Lower leg skin (tissue), 4 donors: Measurements from ENCODE around the gene MAL. TPM values are rescaled to one million over a fixed set of nuclear protein-coding genes. Genes with fewer than 3 reads are reported as not detected.
A peak's percentile ranks its signal among the peaks of the same experiment; 100 is the strongest.

Source experiments
- DNase-seq, 2 donors: peaks; one replicate each; pipeline ENCODE4 v3.0.0-alpha.2; 2019; ENCODE audit warnings: low spot score in 2 of 2
- H3K4me3 ChIP-seq: fragments of 200-600 bp; sonication (generic); 2 replicates; pipeline ENCODE4 v1.5.1; 2017; ENCODE audit warnings: mild to moderate bottlenecking, low read depth; ENCODE audit not compliant: poor library complexity, severe bottlenecking
- POLR2A ChIP-seq, 2 donors: fragments of 450-650 bp; IDR thresholded peaks; one replicate each; pipeline ENCODE4 v1.6.1; 2016 to 2017; ENCODE audit warnings: antibody characterized with exemption in 2 of 2, mild to moderate bottlenecking in 1 of 2, moderate library complexity in 1 of 2
- WGBS, 2 donors: methylation state at CpG; one replicate each; pipeline ENCODE4 v1.1.5; 2018; 5-methylcytosine and 5-hydroxymethylcytosine counted together
- intact Hi-C: fragments of 100-400 bp; cut with DNase I; formaldehyde crosslinking; loops from one replicate; pipeline ENCODE4 v1.15.0; 2023; ENCODE audit warnings: low total_unique reads
- total RNA-seq, 4 donors: library from RNA; depleted of rRNA; stranded (reverse); fragments of >200 nt; gene quantifications; one replicate each; pipeline ENCODE4 v1.1.0, GENCODE V29; 2016
- TF ChIP-seq, protein P1 (sequence below), 3 donors: fragments of 450-650 bp; IDR thresholded peaks; one replicate each; pipeline ENCODE4 v1.5.1; 2016; ENCODE audit warnings: antibody characterized with exemption in 3 of 3, mild to moderate bottlenecking in 3 of 3, moderate library complexity in 2 of 3

MAL gene
- 10 to 100 TPM in 2 of 4 donors, 1 to 10 TPM in 2; 5.7 to 24.8 (median 9.4) TPM for total RNA-seq

DNA sequence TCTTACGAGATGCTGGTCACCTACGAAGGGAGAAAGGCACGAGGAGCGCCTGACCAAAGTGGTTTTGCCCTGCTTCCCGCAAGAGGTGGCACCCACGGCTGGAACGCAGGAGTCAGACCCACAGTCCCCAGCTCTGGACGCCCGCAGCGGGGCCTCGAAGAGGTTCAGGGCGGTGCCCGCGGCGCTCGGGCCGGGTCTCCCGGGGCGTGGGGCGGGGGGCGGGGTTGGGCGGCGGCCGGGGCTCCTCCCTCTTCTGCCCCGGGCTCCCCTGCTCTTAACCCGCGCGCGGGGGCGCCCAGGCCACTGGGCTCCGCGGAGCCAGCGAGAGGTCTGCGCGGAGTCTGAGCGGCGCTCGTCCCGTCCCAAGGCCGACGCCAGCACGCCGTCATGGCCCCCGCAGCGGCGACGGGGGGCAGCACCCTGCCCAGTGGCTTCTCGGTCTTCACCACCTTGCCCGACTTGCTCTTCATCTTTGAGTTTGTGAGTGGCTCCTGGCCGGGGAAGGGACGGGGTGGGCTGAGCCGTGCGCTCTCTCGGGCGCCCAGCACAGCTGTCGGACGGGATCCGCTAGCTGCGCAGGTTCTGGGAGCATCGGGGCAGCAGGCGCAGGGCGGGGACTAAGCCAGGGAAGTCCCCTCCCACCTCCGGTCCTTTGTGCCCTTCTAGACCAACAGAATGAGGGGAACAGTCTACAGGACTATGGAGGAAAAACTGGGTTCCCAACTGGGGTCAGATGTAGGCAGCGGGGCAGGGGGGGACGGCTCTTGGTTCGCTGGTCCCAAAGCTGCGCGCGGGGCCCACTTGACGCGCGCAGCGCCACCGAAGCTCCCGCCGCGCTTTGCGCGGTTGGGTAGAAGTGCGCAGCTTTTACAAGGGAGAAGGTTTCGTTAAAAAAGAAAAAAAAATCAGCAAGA is at the start of gene MAL:
TSS of gene MAL (plus strand) at position 303 of the 914 bp plus-strand sequence. CDS start at position 388, 85 bp downstream.
- TF ChIP-seq POLR2A (IDR thresholded peaks at IDR 0.05): no peak
- TF ChIP-seq, protein P1, sequence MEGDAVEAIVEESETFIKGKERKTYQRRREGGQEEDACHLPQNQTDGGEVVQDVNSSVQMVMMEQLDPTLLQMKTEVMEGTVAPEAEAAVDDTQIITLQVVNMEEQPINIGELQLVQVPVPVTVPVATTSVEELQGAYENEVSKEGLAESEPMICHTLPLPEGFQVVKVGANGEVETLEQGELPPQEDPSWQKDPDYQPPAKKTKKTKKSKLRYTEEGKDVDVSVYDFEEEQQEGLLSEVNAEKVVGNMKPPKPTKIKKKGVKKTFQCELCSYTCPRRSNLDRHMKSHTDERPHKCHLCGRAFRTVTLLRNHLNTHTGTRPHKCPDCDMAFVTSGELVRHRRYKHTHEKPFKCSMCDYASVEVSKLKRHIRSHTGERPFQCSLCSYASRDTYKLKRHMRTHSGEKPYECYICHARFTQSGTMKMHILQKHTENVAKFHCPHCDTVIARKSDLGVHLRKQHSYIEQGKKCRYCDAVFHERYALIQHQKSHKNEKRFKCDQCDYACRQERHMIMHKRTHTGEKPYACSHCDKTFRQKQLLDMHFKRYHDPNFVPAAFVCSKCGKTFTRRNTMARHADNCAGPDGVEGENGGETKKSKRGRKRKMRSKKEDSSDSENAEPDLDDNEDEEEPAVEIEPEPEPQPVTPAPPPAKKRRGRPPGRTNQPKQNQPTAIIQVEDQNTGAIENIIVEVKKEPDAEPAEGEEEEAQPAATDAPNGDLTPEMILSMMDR (IDR thresholded peaks at IDR 0.05): no peak

DNA sequence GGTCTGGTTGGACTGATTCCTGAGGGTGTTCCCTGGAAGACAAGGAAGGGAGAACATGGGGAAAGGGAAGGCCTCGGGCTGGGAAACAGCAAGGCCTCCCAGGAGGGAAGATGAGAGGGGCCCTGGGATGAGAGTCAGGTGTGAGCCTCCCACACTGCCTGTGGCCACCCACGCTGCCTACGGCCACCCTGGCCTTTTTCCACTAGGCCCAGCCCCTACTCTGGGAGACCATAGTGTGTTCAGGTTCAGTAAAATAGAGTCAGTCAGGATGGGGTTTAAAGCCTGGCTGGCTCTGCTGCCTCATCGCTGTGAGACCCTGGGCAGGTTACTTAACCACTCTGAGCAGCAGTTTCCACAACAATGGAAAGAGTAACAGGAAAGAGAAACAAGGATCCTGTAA is 47.7 kb upstream of the MAL start:
- no peak for DNase-seq
- H3K4me3 ChIP-seq: no peak overlapping the region
- intact Hi-C loops: no loop called here
- WGBS, 2 donors: 76 to 80% methylated on average over 4 of the region's 4 CpGs
- TF ChIP-seq, protein P1 (IDR thresholded peaks at IDR 0.05): no peak
- TF ChIP-seq POLR2A (IDR thresholded peaks at IDR 0.05): no peak

More for the DNA sequence above, at the start of gene MAL:
- H3K4me3 ChIP-seq: peak within 1 kb of the TSS; percentile 10
- intact Hi-C loops: loop anchor here (10.0 kb wide), 1 partner anchor 89 kb away; no protein-coding TSS in a partner anchor
- DNase-seq: no peak
- WGBS, 2 donors: 1 to 3% methylated on average over 49 to 59 of the region's 81 CpGs

DNA sequence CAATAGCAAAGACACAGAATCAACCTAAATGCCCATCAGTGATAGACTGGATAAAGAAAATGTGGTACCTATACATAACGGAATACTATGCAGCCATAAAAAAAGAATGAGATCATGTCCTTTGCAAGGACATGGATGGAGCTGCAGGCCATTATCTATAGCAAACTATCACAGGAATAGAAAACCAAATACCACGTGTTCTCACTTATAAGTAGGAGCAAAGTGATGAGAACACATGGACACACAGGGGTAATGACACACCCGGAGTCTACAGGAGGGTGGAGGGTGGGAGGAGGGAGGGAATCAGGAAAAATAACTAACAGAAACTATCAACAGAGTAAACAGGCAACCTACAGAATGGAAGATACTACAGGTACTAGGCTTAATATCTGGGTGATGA is 46.6 kb upstream of the MAL start:
- no peak for TF ChIP-seq POLR2A (IDR thresholded peaks at IDR 0.05)
- TF ChIP-seq, protein P1 (IDR thresholded peaks at IDR 0.05): no peak
- intact Hi-C loops: no loop called here
- WGBS, 2 donors: 82 to 83% methylated on average over 3 of the region's 3 CpGs

DNA sequence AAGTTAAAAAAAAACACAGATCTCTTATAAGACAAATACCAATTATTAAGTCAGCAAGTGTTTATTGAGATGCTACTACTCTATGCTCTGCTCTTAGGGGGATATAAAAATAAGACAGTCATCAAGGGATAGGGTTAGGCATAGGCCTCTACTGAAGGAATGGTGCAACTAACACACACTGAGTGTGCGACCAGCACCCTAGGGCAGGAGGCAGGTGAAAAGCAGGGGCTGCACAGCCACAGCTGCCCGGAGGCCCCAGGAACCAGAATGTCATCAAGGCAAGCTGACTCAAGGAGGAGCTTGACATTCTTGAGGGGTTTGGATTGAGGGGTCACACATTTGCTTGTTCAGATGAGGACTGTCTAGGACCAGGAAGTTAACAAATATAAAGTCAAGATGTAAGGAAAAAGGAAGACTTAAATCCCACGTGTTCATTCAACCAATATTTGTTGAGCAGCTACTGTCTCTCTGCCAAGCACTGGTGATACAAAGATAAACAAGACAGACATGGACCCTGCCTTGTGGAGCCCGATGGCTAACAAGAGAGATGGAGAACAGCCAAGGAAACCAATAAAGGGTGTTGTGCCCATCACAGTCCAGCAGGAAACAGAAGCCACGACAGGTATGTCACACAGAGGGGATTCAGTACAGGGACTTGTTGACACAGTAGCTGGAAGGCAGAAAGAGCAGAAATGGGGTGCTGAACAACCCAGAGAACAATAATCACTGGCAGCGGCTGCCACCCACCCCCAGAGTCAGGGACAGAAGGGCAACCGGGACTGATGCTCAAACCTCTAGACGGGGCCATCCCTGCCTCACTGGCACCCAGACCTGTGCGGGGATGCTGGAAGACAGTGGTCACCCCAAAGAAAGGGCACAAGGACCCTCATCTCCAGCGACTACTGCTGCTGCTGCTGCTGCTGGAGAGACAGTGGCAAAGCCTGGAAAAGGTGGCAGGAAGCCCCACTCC is 45.8 kb upstream of the MAL start:
- WGBS, 2 donors: 84 to 85% methylated on average over 10 of the region's 10 CpGs
- peak in 1 of 2 donors; percentile 68 for DNase-seq

More for the DNA sequence above, 46.6 kb upstream of the MAL start:
- H3K4me3 ChIP-seq: no peak overlapping the region
- no peak for DNase-seq

DNA sequence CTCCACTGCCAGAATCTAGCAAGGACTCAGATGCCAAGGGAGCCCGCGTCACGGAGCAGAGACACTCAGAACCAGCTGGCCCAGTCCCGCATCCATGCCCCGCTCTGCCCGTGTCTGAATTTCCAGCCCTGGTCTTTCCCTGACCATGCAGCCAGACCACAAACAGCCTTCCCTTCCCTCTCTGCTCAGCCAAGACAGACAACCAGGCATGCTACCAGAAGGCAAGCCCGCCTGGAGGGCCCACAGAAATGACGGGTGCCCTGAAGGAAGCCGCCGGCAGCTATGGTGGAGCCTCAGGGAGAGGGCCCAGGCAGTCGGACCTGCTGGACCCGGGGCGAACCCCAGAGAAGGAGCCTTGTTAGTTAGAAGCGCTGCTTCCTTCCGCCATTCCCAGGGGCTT is 45.1 kb upstream of the MAL start:
- intact Hi-C loops: no loop called here
- H3K4me3 ChIP-seq: no peak overlapping the region
- TF ChIP-seq, protein P1 (IDR thresholded peaks at IDR 0.05): no peak
- TF ChIP-seq POLR2A (IDR thresholded peaks at IDR 0.05): no peak
- peak in 1 of 2 donors; percentile 81 for DNase-seq
- WGBS, 2 donors: 72 to 79% methylated on average over 14 to 15 of the region's 15 CpGs

More for the DNA sequence above, 45.8 kb upstream of the MAL start:
- TF ChIP-seq, protein P1 (IDR thresholded peaks at IDR 0.05): no peak
- TF ChIP-seq POLR2A (IDR thresholded peaks at IDR 0.05): no peak
- no peak overlapping the region for H3K4me3 ChIP-seq
- intact Hi-C loops: no loop called here
